ENCODE results near the gene TRIM63.

The TRIM63 gene

DNA sequence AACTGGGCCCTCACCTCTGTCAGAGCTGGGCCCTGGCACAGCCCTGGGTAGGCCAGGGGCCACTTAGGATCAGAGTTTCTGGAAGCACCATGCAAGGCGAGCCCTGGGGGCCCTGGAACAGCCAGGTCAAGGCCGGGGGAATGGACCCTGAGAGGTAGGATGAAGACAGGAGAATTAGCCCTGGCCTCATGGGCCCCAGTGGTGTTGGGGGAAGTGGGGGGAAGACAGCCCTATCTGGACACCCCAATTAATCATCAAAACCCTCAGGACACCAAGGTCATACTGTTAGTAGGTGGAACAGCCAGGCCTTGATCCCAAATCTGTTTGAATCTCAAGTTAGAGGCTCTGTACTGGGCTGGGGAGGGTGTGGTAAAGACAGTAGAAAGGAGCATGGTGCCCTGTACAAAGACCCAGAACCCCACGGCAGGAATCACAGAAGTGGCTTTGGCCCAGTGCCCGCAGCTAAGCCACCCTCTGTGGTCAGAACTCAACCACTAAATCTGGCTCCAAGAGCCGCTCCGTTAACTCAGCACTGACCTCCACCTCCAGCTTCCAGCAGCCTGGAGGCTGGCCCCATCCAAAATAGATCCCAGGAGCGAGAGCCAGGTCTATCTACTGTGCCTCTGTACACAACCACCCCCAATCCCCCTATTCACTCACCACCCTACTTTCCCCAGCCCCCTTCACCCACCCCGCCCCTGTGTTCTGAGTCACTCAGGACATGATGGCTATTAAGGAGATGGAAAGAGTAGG, 14.0 kb upstream of the TRIM63 start:
- TF ChIP-seq, protein P1, sequence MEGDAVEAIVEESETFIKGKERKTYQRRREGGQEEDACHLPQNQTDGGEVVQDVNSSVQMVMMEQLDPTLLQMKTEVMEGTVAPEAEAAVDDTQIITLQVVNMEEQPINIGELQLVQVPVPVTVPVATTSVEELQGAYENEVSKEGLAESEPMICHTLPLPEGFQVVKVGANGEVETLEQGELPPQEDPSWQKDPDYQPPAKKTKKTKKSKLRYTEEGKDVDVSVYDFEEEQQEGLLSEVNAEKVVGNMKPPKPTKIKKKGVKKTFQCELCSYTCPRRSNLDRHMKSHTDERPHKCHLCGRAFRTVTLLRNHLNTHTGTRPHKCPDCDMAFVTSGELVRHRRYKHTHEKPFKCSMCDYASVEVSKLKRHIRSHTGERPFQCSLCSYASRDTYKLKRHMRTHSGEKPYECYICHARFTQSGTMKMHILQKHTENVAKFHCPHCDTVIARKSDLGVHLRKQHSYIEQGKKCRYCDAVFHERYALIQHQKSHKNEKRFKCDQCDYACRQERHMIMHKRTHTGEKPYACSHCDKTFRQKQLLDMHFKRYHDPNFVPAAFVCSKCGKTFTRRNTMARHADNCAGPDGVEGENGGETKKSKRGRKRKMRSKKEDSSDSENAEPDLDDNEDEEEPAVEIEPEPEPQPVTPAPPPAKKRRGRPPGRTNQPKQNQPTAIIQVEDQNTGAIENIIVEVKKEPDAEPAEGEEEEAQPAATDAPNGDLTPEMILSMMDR (IDR thresholded peaks at IDR 0.05; ENCODE audit: low read depth, low read length, missing control alignments), result no peak
- in situ Hi-C loops (cut with HindIII; ENCODE audit: low pct_ligation_motif_present, low sequenced_read_pairs), result no loop called here
- no peaks in the 10 kb centered on the region for H3K36me3 ChIP-seq (replicated peaks)
- no peak for DNase-seq
- peaks cover 4% of the 10 kb centered on the region for H3K27me3 ChIP-seq (replicated peaks)
- H3K4me3 ChIP-seq (ENCODE audit: low read depth, low read length), result no peak overlapping the region
- no peak overlapping the region for H3K27ac ChIP-seq

DNA sequence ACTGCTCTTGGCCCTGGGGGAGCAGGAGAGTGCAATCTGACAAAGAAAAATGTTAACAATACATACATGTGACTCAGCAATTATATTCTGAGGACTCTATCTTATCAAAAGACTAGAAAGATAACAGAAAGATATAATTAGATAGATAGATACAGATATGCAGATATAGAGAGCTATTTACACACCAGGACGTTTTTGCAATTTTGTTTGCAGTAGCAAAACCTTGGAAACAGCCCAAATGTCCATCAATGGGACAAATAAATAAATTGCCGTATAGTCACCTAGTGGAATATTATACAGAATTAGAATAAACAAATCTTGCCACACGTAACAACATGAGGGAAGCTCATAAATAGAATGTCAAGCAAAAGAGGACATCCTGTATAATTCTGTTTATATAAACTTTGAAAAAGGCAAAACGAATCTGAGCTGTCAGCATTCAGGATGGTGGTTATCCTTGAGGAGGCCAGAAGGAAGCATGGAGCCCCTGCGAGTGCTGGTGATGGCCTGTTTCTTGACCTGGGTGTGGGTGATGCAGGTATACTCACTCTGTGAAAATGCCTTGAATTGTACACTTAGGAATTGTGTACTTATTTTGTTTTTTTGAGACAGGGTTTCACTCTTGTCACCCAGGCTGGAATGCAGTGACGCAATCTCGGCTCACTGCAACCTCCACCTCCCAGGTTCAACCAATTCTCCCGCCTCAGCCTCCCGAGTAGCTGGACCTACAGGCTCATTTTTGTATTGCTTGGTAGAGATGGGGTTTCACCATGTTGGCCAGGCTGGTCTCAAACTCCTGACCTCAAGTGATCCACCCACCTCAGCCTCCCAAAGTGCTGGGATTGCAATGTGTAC, 12.8 kb upstream of the TRIM63 start:
- H3K4me3 ChIP-seq (ENCODE audit: low read depth, low read length), result no peak overlapping the region
- H3K36me3 ChIP-seq (replicated peaks), result no peaks in the 10 kb centered on the region
- DNase-seq, result no peak
- peaks cover 4% of the 10 kb centered on the region for H3K27me3 ChIP-seq (replicated peaks)
- H3K27ac ChIP-seq, result no peak overlapping the region
- in situ Hi-C loops (cut with HindIII; ENCODE audit: low pct_ligation_motif_present, low sequenced_read_pairs), result no loop called here
- TF ChIP-seq, protein P1 (IDR thresholded peaks at IDR 0.05; ENCODE audit: low read depth, low read length, missing control alignments), result no peak

DNA sequence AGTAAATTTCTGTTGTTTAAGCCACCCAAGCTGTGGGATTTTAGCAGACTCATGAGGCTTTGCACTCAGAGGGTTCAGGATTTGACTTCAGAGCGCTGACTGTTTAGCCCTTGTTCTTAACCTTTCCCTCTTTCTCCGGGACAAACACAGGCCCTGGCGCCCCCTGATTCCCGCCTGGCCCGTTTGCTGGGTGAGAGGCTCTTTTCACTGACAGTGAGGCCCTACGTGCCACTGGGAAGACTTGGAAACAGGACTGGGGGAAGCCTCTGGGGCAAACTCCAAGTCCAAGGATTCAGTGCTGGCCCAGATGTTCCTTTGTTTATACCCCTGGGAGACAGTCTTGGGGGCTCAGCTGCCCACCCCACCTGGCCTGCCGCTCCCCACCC, 11.7 kb upstream of the TRIM63 start:
- Histone ChIP-seq H3K27ac (no peak overlapping the region), H3K27me3 (replicated peaks) (peaks cover 4% of the 10 kb centered on the region), H3K4me3 (ENCODE audit: low read depth, low read length) (no peak overlapping the region), H3K36me3 (replicated peaks) (no peaks in the 10 kb centered on the region)
- DNase-seq, result no peak
- TF ChIP-seq, protein P1 (IDR thresholded peaks at IDR 0.05; ENCODE audit: low read depth, low read length, missing control alignments), result no peak
- in situ Hi-C loops (cut with HindIII; ENCODE audit: low pct_ligation_motif_present, low sequenced_read_pairs), result no loop called here

DNA sequence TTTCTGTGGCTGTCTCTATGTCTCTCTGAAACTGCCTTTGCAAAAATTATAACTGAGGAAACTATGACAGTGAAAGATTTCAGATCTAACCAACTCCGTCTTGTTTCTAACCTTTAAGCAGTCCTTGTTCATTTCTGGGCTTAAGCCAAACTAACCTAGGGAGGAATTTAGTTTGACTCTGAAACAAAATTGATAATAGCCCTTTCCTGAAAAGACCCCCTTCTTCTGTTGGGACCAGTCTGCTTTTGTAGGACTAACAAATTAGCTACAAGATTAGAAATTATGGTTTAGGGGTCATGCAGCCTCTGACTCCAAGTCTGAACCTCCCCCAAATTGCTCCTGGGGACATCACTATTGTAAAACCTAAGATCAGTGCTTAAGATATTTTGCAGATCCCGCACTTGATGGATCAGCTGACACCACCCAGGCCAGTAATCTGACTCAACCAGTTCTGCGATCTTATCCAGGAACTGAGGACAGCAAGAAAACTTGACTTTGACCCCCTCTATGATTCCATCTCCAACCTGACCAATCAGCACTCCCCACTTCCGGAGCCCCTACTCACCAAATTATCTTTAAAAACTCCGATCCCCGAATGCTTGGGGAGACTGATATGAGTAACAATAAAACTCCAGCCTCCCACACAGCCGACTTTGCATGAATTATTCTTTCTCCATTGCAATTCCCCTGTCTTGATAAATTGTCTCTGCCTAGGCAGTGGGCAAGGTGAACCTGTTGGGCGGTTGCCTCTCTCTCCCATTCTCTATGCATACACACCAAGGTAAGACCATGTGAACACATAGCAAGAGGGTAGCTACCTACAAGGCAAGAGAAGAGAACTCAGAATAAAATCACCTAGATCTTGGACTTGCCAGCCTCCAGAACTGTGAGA, 11.1 kb upstream of the TRIM63 start:
- Histone ChIP-seq H3K27me3 (replicated peaks) (no peaks in the 10 kb centered on the region), H3K36me3 (replicated peaks) (no peaks in the 10 kb centered on the region), H3K4me3 (ENCODE audit: low read depth, low read length) (no peak overlapping the region), H3K27ac (no peak overlapping the region)
- no peak for DNase-seq
- in situ Hi-C loops (cut with HindIII; ENCODE audit: low pct_ligation_motif_present, low sequenced_read_pairs), result no loop called here
- TF ChIP-seq, protein P1 (IDR thresholded peaks at IDR 0.05; ENCODE audit: low read depth, low read length, missing control alignments), result no peak

DNA sequence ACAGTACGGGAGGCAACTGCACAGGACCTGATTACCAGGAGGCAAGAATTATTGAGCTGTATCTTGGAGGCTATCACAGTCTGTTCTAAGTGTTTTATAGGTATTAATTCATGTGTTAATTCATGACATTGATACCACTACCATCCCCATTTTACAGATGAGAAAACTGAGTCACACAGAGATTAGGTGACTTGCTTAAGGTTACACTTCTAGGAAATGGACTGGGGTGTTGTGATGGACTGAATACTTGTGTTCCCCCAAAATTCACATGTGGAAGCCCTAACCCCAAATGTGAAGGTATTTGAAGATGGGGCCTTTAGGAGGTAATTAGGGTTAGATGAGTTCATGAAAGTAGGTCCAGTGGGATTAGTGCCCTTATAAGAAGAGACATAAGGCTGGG, 10.1 kb upstream of the TRIM63 start:
- TF ChIP-seq, protein P1 (IDR thresholded peaks at IDR 0.05; ENCODE audit: low read depth, low read length, missing control alignments), result no peak
- H3K36me3 ChIP-seq (replicated peaks), result no peaks in the 10 kb centered on the region
- H3K4me3 ChIP-seq (ENCODE audit: low read depth, low read length), result no peak overlapping the region
- in situ Hi-C loops (cut with HindIII; ENCODE audit: low pct_ligation_motif_present, low sequenced_read_pairs), result no loop called here
- DNase-seq, result no peak
- H3K27ac ChIP-seq, result no peak overlapping the region
- no peaks in the 10 kb centered on the region for H3K27me3 ChIP-seq (replicated peaks)

Measured in brain microvascular endothelial cell (primary cell).